GM04503 (cell line): ENCODE measurements around the gene LAMA4.

ENCODE experiments used
- DNase-seq: peaks from one replicate; pipeline ENCODE4 v3.0.0-alpha.2; 2012; ENCODE audit warnings: low read depth

LAMA4 gene

GRCh38 chr6:112184951-112185350 lies 69.4 kb downstream of the LAMA4 start:
- no peak for DNase-seq

- DNase-seq = no peak
These were observed 71.1 kb downstream of the LAMA4 start for GRCh38 chr6:112183271-112183671.

- DNase-seq = no peak
These were observed 73.2 kb downstream of the LAMA4 start for GRCh38 chr6:112181130-112181529.

GRCh38 chr6:112180095-112180820 lies 74.1 kb downstream of the LAMA4 start:
- no peak for DNase-seq

- no peak for DNase-seq
These were observed 74.7 kb downstream of the LAMA4 start for GRCh38 chr6:112179631-112180030.

- DNase-seq = no peak
These were observed 75.5 kb downstream of the LAMA4 start for GRCh38 chr6:112178846-112179245.

- DNase-seq = no peak
These were observed 77.3 kb downstream of the LAMA4 start for GRCh38 chr6:112177092-112177491.

- no peak for DNase-seq
These were observed 78.2 kb downstream of the LAMA4 start for GRCh38 chr6:112176175-112176574.

GRCh38 chr6:112173221-112173804 lies 81.1 kb downstream of the LAMA4 start:
- no peak for DNase-seq

GRCh38 chr6:112172540-112172939 lies 81.8 kb downstream of the LAMA4 start:
- DNase-seq = no peak

- no peak for DNase-seq
These were observed 84.8 kb downstream of the LAMA4 start for GRCh38 chr6:112169541-112169940.

GRCh38 chr6:112163295-112164257 lies 90.8 kb downstream of the LAMA4 start:
- DNase-seq = no peak

- DNase-seq = no peak
These were observed 93.6 kb downstream of the LAMA4 start for GRCh38 chr6:112160745-112161144.

- DNase-seq = no peak
These were observed 97.7 kb downstream of the LAMA4 start for GRCh38 chr6:112156668-112157067.

- DNase-seq = no peak
These were observed 98.5 kb downstream of the LAMA4 start for GRCh38 chr6:112155886-112156285.

GRCh38 chr6:112154711-112155110 lies 99.7 kb downstream of the LAMA4 start:
- DNase-seq = no peak

- peak; percentile 18 for DNase-seq
These were observed 100.3 kb downstream of the LAMA4 start for GRCh38 chr6:112153926-112154607.

GRCh38 chr6:112150363-112150762 lies 104.0 kb downstream of the LAMA4 start:
- DNase-seq = no peak

GRCh38 chr6:112149719-112150263 lies 104.6 kb downstream of the LAMA4 start:
- DNase-seq = peak; percentile 82

- DNase-seq = peak; percentile 9
These were observed 105.1 kb downstream of the LAMA4 start for GRCh38 chr6:112149236-112149635.

GRCh38 chr6:112148103-112148502 lies 106.3 kb downstream of the LAMA4 start:
- no peak for DNase-seq

- DNase-seq = no peak
These were observed 109.2 kb downstream of the LAMA4 start for GRCh38 chr6:112145080-112145573.
